SH-SY5Y (cell line): ENCODE data around the gene GPC5.

ENCODE experiments used
- GATA2 ChIP-seq: IDR thresholded peaks from 2 replicates; pipeline ENCODE4 v1.6.1; 2011; ENCODE audit warnings: mild to moderate bottlenecking, low read depth, low read length
- GATA3 ChIP-seq: IDR thresholded peaks from 2 replicates; pipeline ENCODE4 v1.6.1; 2011; ENCODE audit warnings: low read depth, mild to moderate bottlenecking, low read length, moderate library complexity

GRCh38 chr13:92767468-92767867 lies 1369.0 kb downstream of the GPC5 start:
- TF ChIP-seq GATA2 (no peak), GATA3 (no peak)
